ENCODE measurements around the gene RBM48.

Gene RBM48

GRCh38 chr7:92487804-92488203, 40.8 kb upstream of the RBM48 start:
- TF ChIP-seq ZBTB7A (IDR thresholded peaks at IDR 0.05; ENCODE audit: low read depth): no peak
- no peak for TF ChIP-seq FOXM1 (IDR thresholded peaks at IDR 0.05; ENCODE audit: borderline replicate concordance, low read depth)
- TF ChIP-seq, protein P1, sequence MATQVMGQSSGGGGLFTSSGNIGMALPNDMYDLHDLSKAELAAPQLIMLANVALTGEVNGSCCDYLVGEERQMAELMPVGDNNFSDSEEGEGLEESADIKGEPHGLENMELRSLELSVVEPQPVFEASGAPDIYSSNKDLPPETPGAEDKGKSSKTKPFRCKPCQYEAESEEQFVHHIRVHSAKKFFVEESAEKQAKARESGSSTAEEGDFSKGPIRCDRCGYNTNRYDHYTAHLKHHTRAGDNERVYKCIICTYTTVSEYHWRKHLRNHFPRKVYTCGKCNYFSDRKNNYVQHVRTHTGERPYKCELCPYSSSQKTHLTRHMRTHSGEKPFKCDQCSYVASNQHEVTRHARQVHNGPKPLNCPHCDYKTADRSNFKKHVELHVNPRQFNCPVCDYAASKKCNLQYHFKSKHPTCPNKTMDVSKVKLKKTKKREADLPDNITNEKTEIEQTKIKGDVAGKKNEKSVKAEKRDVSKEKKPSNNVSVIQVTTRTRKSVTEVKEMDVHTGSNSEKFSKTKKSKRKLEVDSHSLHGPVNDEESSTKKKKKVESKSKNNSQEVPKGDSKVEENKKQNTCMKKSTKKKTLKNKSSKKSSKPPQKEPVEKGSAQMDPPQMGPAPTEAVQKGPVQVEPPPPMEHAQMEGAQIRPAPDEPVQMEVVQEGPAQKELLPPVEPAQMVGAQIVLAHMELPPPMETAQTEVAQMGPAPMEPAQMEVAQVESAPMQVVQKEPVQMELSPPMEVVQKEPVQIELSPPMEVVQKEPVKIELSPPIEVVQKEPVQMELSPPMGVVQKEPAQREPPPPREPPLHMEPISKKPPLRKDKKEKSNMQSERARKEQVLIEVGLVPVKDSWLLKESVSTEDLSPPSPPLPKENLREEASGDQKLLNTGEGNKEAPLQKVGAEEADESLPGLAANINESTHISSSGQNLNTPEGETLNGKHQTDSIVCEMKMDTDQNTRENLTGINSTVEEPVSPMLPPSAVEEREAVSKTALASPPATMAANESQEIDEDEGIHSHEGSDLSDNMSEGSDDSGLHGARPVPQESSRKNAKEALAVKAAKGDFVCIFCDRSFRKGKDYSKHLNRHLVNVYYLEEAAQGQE (IDR thresholded peaks at IDR 0.05; ENCODE audit: low read depth): no peak
- no peak for TF ChIP-seq EGR1 (IDR thresholded peaks at IDR 0.05)
- TF ChIP-seq, protein P2, sequence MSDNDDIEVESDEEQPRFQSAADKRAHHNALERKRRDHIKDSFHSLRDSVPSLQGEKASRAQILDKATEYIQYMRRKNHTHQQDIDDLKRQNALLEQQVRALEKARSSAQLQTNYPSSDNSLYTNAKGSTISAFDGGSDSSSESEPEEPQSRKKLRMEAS (IDR thresholded peaks at IDR 0.05): no peak
- TF ChIP-seq USF1 (IDR thresholded peaks at IDR 0.05): no peak
- TF ChIP-seq TCF12 (IDR thresholded peaks at IDR 0.05; ENCODE audit: low read depth): no peak
- no peak for TF ChIP-seq EP300 (IDR thresholded peaks at IDR 0.05; ENCODE audit: borderline replicate concordance)
- TF ChIP-seq TEAD4 (IDR thresholded peaks at IDR 0.05): no peak
- no peak for TF ChIP-seq CREB1 (IDR thresholded peaks at IDR 0.05; ENCODE audit: low read depth)
- no peak for TF ChIP-seq TAF1 (IDR thresholded peaks at IDR 0.05; ENCODE audit: low read depth)
- no peak for TF ChIP-seq YY1 (IDR thresholded peaks at IDR 0.05; ENCODE audit: low read depth)
- no peak for TF ChIP-seq NFIC (IDR thresholded peaks at IDR 0.05)
- TF ChIP-seq CEBPB (IDR thresholded peaks at IDR 0.05): no peak
- TF ChIP-seq RAD21 (IDR thresholded peaks at IDR 0.05; ENCODE audit: low read depth): no peak

DNA sequence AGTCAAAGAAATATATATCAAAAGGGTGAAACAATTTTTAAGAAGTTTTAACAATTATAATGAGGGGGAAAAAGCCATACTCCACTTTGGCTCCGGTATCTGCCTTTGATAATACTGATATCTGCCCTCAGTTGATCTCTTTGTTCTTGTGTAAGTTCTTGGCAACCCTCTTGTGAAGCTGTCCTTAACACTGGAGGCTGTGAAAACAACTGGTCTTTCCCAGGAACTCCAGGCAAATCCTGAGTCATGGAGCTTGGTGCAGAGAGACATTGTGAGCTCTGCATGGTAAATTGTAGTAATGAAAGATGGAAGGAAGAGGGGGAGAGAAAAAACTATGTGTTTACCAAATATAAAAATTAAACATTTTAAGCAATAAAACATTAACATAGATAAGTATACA, 39.0 kb upstream of the RBM48 start:
- TF ChIP-seq, protein P2 (IDR thresholded peaks at IDR 0.05): no peak
- no peak for TF ChIP-seq YY1 (IDR thresholded peaks at IDR 0.05; ENCODE audit: low read depth)
- TF ChIP-seq CEBPB (IDR thresholded peaks at IDR 0.05): no peak
- no peak for TF ChIP-seq ZBTB7A (IDR thresholded peaks at IDR 0.05; ENCODE audit: low read depth)
- TF ChIP-seq FOXM1 (IDR thresholded peaks at IDR 0.05; ENCODE audit: borderline replicate concordance, low read depth): no peak
- no peak for TF ChIP-seq TEAD4 (IDR thresholded peaks at IDR 0.05)
- no peak for TF ChIP-seq NFIC (IDR thresholded peaks at IDR 0.05)
- TF ChIP-seq TAF1 (IDR thresholded peaks at IDR 0.05; ENCODE audit: low read depth): no peak
- TF ChIP-seq EGR1 (IDR thresholded peaks at IDR 0.05): no peak
- no peak for TF ChIP-seq TCF12 (IDR thresholded peaks at IDR 0.05; ENCODE audit: low read depth)
- TF ChIP-seq, protein P1 (IDR thresholded peaks at IDR 0.05; ENCODE audit: low read depth): no peak
- TF ChIP-seq USF1 (IDR thresholded peaks at IDR 0.05): no peak
- no peak for TF ChIP-seq EP300 (IDR thresholded peaks at IDR 0.05; ENCODE audit: borderline replicate concordance)
- no peak for TF ChIP-seq RAD21 (IDR thresholded peaks at IDR 0.05; ENCODE audit: low read depth)
- TF ChIP-seq CREB1 (IDR thresholded peaks at IDR 0.05; ENCODE audit: low read depth): no peak

DNA sequence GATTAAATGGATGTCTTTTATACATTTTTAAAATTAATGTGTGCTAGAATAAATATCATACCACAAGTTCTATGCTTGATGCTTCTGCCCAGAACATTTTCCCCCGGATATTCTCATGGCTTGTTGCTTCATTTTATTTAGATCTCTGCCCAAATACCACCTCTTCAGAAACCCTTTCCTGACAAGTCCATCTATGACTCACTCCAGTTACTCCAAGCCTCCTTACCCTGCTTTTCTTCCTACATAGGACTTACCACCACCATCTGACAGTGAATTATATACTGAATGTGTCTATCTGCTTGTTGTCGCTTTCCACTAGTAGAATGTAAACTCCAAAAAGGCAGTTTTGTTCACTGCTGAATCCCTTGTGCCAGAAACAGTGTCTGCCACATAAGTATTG, 31.7 kb upstream of the RBM48 start:
- TF ChIP-seq ZBTB7A (IDR thresholded peaks at IDR 0.05; ENCODE audit: low read depth): no peak
- TF ChIP-seq RAD21 (IDR thresholded peaks at IDR 0.05; ENCODE audit: low read depth): no peak
- TF ChIP-seq, protein P1 (IDR thresholded peaks at IDR 0.05; ENCODE audit: low read depth): no peak
- no peak for TF ChIP-seq FOXM1 (IDR thresholded peaks at IDR 0.05; ENCODE audit: borderline replicate concordance, low read depth)
- no peak for TF ChIP-seq EGR1 (IDR thresholded peaks at IDR 0.05)
- TF ChIP-seq CEBPB (IDR thresholded peaks at IDR 0.05): no peak
- TF ChIP-seq NFIC (IDR thresholded peaks at IDR 0.05): no peak
- no peak for TF ChIP-seq EP300 (IDR thresholded peaks at IDR 0.05; ENCODE audit: borderline replicate concordance)
- no peak for TF ChIP-seq USF1 (IDR thresholded peaks at IDR 0.05)
- TF ChIP-seq CREB1 (IDR thresholded peaks at IDR 0.05; ENCODE audit: low read depth): no peak
- no peak for TF ChIP-seq YY1 (IDR thresholded peaks at IDR 0.05; ENCODE audit: low read depth)
- TF ChIP-seq TCF12 (IDR thresholded peaks at IDR 0.05; ENCODE audit: low read depth): no peak
- TF ChIP-seq TEAD4 (IDR thresholded peaks at IDR 0.05): no peak
- no peak for TF ChIP-seq TAF1 (IDR thresholded peaks at IDR 0.05; ENCODE audit: low read depth)
- TF ChIP-seq, protein P2 (IDR thresholded peaks at IDR 0.05): no peak
